GM19043 (cell line): ENCODE results near the gene ACTG1.

Source experiments
- ATAC-seq: cut with Tn5 transposase; IDR thresholded peaks from one replicate; pipeline ENCODE4 v1.9.1; 2021; ENCODE audit warnings: low read depth; ENCODE audit not compliant: unreplicated experiment

Gene ACTG1

DNA sequence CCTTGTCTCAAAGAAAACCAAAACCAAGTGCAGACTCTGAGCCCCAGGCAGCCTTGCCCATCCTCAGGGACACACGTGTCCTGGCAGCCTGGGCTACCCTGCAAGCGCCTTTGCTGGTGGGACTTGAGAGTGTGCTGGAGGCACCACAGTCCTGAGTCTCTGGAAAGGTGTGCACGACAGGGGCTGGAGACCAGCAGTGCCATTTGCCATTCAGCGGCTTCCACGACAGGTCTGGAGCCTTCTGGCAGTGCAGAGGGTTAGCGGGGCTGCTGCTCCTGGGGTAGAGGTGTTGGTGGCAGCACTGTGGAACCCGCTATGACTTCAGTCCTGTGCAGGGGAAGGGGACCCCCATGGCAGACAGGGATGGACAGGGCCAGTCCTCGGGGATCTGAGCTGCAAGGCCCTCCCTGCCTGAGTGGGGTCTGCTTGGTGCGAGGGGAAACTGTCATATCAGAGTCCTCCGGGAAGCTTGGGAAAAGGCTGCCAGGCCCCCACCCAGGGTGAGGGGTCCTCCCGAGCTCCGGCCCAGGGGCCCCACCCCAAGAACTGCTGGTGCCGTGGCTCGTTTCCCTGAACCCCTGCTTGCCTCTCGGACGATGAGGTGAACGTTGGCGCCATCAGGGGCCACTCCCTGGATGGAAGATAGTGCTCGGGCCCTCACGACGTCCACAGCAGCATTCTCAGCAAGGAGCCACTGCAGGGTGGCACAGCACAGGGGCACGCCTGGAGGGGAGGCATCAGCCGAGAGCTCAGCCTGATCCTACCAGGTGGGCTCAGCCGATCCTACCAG lies 32.8 kb upstream of the ACTG1 start:
- no peak for ATAC-seq

DNA sequence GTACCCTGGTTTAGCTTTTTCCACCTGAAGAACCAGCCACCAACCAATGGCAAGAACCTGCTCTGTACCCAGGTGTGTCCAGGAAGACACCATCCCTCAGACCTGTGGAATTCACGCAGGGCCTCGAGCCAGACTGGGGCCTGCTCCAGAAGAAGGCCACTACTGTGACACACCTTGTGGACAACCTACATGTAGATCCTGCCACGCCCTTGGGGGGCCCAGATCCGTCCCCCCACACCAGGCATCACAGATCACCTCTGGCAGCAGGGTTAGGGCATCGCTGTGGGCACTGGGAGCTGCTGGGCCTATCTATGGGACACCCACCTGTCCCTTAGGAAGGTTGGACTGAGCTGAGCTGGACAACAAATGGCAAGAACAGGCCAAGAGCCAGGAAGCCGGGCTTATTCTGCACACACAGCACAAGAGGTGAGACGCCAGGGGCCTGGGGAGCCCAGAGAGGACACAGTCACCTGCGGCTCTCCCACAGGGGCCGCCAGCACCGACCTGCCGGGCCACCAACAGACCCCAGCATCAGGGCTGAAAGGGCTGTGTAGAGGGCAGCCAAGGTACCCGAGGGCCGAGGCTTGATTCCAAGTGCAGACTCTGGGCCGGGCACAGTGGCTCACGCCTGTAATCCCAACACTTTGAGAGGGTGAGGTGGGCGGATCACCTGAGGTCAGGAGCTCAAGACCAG lies 31.8 kb upstream of the ACTG1 start:
- ATAC-seq, result no peak

DNA sequence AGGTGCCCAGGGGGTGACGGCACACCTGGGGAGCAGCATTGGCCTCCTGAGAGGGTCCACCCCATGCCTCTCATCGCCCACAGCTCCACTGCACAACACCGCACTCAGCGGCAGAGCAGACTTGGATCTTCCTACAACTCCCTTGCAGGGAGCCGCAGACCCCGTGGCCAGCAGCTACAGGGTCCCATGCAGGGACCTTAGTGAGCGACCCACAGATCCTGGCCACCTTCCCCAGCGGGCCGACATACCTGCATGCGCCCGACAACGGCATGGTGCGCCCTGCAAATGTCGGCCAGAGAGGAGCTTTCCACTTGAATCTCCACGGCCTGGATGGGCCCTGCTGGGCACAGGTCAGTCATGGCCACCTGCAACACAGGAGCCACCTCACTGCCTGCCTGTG lies 31.2 kb upstream of the ACTG1 start:
- ATAC-seq, result no peak

DNA sequence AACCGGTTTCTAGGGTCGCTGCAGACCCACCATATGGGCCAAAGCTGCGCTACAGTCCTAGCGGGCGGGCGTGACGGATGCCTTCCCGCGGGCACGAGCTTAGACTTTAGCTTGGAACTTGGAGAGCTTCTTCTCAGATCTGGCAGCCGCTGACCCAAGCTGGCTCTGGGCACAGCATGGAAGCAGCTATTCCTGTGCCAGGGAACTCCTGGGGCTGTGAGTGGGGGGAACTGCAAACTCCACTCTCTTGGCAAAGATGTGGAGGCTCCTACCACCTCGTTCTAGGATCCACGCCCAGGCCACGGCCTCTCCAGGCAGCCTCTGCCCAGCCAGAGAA lies 30.7 kb upstream of the ACTG1 start:
- no peak for ATAC-seq

GRCh38 chr17:81542431-81543338 lies 30.1 kb upstream of the ACTG1 start:
- no peak for ATAC-seq

DNA sequence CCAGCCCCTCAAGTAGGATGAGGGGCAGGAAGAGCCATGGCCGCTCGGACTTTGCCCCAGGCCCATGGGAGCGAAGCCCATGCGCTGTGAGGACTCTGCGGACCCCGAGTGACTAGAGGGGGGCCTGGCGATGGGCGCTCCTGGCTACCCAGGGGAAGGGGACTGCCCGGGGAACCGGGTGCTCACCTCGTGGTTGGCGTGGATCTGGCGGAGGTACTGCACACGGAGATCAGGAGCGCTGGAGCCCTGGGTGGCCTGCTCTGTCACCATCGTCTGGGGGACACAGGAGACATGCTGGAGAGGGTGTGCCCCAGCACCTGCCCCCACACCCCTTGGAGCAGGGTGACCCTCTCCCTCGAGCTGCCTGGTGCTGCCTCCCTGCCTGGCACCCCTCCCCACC lies 28.5 kb upstream of the ACTG1 start:
- ATAC-seq, result no peak

DNA sequence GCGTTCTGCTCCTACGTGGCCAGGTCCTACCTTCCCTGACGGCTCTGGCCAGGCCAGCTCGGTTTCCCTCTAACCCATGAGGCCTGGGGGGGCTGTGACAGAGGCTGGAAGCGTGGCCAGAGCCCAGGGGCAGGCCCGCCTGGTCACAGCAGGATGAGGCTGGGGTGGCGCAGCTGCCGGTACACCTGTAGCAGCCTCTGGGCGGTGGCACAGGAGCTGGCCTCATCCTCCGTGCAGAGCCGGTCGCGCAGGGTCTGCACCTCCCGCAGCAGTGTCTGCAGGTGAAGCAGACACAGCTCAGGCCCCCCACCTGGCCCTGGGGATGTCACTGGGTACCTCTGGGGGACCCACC lies 28.1 kb upstream of the ACTG1 start:
- no peak for ATAC-seq

DNA sequence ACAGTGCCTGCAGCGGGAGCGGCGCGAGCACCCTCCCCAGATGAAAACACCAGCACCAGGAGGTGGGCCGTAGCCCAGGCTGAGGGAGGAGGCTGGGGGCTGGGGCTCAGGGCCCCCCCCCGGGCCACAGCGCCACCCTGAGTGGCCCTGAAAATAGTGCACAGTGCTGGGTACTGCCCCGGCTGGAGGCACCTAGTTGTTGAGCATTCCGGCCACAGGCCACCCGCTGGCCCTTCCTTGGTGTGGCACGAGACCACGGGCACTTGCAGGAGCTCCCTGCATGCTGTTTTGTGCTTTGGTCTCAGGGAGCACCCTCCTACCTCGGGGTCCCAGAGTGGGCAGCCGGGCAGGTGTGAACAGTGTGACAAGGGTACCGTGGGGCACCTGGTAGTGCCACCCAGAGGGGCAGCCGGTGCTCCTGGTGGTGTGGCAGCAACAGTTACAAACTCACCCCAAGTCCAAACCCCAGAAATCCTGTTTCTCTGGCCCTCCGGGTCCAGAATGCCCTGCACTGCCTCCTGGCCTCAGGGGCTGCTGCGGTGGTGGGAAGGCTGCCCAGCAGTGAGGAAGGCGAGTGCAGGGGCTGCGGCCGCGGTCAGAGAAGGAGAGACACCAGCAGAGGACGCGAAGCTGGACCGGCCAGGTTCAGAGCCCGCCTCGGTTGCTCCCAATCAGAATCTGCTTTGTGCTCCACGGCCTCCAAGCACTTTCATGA lies 27.5 kb upstream of the ACTG1 start:
- ATAC-seq, result no peak

- ATAC-seq, result no peak
Measured at GRCh38 chr17:81539571-81539900, 26.9 kb upstream of the ACTG1 start.

DNA sequence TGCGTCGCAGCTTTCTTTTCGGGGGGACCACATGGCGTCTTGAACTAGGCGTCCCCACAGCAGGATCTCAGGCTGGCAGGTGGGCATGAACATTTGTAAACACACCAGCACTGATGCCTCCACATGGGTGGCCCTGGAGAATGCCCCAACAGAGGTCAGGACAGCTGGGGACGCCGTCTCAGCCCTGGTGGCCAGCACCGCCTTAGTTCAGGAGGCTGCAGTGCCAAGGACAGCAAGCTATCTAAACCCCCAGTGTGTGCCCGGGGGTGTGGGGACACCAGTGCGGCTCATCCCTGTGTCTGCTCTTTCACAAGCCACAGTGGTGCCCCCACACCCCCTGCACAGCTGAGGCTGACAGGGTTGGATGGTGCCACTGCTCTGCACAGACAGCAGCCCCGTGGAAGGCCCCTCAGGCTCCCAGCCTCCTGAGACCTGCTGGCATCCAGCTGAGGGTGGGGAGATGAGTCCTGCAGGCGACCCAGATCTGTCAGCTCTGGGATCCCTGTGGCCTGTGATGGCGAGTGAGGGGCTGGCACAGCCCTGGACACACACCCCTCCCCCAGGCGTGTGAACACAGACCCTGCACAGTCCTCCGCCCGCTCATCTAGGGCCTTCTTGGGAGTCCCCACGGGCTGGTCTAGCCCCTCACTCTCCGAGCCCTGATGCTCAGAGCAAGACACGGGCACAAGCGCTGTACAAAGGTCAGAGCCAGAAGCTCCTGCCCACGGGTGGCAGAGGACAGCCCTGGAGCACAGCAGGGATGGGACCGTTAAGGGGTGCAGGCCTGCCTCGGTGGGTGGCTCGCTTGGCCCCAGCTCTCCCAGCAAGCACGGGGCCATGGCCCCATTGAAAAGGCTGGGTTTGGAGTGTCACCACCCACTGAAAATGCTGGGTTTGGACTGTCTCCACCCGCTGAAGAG lies 26.3 kb upstream of the ACTG1 start:
- ATAC-seq, result no peak

DNA sequence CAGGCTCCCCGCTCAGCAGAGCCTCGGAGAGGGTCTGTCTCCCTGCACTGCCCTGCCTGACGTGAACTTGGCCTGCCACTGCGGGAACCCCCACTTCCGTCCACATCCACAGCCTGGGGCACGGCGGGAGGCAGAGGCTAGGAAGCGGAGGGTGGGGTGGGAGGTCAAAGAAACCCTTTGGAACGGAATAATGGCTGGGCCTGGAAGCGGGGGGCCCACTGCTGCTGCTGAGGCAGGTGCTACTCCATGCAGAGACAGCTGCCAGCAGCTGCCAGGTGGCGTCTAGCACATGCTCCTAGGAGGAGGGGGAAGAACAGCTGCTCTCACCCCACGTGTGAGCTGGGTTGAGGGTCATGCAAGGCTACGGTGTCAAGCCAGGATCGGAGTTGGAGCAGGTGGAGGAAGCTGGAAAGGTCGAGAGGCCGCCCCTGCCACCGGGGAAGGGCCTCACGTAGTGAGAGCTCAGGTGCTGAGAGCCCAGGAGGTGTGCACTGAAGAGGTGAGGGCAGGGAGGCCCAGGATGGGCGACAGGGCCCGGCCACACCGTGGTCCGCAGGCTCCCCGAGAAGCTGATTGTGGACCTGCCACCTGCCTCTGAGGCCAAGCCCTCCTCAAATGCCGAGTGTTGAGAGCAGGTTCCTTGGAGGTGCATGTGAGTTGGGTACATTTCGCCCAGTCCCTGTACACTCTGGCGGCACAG lies 25.4 kb upstream of the ACTG1 start:
- no peak for ATAC-seq

- ATAC-seq, result no peak
Measured at GRCh38 chr17:81537343-81537855, 24.8 kb upstream of the ACTG1 start.

- no peak for ATAC-seq
Measured at GRCh38 chr17:81536299-81537290, 24.0 kb upstream of the ACTG1 start.

GRCh38 chr17:81535480-81536298 lies 23.1 kb upstream of the ACTG1 start:
- ATAC-seq, result no peak

- no peak for ATAC-seq
Measured at GRCh38 chr17:81535007-81535328, 22.4 kb upstream of the ACTG1 start.

- ATAC-seq, result no peak
Measured at GRCh38 chr17:81534157-81535006, 21.8 kb upstream of the ACTG1 start.
